ENCODE measurements around the gene IMMP2L.
"Not testable (repeated sequence)": the region's sequence is repeated elsewhere in the genome, so short reads cannot be mapped to it uniquely, and the experiment has no call there.

IMMP2L gene

DNA sequence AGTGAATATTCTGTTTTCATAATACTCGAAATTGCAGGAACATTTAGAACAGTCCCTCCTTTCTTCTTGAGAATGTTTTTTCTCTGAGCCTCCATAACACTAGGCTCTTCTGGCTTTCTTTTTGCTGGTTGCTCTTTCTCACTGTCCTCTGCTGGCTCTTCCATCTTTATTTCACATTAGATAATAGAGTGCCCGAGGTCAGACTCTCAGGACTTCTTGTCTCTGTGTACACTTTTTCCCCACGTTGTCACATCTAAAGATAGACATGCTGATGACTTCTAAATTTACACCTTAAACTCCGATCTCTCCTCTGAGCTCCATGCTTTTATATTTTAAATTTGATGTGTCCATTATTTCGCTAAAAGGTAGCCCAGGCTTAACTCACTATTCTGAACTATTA lies 486.8 kb downstream of the IMMP2L start:
- no peak for DNase-seq (ENCODE audit: low read depth)

GRCh38 chr7:111074748-111075146 lies 487.5 kb downstream of the IMMP2L start:
- DNase-seq (ENCODE audit: low read depth): no peak

DNA sequence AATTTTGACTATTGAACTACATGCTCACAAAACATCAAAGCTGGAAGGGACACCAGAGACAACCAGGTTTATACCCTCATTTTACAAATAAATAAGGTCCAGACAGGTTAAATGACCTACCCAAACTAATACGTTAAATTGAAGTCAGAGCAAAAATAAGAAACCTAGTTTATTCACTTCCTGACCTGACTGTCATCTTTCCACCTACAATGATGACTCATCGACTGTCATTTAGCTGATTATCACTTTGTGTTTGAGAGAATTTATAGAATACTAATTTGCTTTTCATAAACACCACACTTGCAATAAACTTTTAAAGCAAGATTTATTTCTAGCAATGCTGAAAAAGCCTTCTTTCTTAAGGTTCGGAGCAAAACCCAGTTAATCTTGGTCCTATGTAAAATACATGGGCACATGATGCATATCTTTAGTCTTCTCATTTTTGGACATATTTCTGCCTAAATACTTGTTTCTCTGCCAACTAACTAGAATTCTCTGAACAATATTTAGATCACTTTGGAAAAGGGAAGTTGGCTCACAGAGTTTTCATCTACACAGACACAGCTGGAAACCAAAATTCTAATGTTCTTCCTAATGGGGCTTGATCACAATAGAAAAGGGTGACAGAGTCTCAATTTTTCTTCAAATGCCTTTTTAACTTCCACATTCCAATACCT lies 488.1 kb downstream of the IMMP2L start:
- DNase-seq (ENCODE audit: low read depth): no peak

GRCh38 chr7:111072658-111073057 lies 489.6 kb downstream of the IMMP2L start:
- DNase-seq (ENCODE audit: low read depth): not testable (repeated sequence)

DNA sequence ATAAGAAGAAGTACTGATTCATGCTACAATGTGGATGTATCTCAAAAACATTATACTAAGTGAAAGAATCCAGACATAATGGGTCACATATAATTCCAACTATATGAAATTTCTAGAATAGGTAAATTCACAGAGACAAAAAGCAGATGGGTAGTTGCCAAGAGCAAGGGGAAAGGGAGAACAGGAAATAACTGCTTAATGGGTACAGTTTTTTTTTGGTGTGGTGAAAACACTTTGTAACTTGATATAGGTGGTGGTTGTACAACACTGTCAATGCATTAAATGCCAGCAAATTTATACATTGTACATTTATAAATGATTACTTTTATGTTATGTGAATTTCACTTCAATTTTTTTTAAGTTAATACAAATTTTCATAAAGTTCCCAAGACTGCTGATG lies 490.7 kb downstream of the IMMP2L start:
- no peak for DNase-seq (ENCODE audit: low read depth)

DNA sequence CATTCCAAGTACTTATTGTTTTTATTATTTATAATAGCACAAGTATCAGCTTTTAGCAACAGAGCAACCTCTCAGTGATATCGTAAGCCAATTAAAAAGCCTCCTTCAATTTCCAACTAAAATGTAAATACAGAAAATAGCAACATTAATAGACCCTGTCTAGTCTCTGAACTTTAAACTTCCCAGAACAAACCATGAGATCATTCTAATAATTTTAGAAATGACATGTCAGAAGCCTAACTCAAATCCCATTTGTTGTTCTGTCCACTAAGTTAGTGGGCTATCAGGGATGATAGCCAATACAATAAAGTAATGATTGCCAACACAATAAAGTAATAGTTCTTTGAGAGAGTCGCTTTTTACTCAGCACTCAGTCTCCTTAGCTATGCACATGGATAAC lies 493.7 kb downstream of the IMMP2L start:
- no peak for DNase-seq (ENCODE audit: low read depth)

DNA sequence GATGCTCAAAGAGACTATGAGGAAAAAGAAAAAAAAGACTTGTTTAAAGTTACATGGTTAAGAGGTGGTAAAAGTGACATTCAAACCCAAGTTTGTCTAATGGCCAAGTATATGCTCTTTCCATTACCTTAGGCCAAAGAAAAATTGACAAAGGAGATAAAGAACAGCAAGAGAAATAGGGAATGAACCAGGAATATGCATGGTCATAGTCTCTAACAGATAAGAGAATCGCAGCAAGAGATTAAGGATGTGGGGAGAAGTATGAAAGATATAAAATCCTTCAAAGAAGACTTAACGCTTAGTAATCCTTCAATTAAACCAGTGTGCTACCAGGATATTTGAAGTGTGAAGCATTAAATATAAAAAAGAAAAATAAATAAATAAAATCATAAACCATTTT lies 494.6 kb downstream of the IMMP2L start:
- no peak for DNase-seq (ENCODE audit: low read depth)

DNA sequence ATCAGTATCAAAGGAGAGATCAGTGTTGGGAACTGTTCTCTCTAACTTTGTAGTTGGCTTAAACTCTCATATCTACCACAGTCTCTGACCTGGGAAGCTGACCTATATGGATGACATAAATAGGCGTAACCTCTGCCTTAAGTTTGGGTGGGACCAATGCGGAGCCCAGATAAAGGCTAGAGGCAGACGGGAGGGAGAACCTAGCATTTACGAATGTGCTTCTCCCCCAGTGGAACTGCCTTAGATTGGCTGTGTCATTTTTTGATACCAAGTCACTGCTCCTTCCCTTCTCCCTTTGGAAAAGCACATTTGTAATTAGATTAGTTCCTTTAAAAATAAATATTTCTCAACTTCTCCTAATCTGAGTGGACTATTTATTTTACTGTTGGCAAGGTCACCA lies 495.0 kb downstream of the IMMP2L start:
- no peak for DNase-seq (ENCODE audit: low read depth)

- DNase-seq (ENCODE audit: low read depth): no peak
Measured at GRCh38 chr7:111063166-111063565, 499.1 kb downstream of the IMMP2L start.

DNA sequence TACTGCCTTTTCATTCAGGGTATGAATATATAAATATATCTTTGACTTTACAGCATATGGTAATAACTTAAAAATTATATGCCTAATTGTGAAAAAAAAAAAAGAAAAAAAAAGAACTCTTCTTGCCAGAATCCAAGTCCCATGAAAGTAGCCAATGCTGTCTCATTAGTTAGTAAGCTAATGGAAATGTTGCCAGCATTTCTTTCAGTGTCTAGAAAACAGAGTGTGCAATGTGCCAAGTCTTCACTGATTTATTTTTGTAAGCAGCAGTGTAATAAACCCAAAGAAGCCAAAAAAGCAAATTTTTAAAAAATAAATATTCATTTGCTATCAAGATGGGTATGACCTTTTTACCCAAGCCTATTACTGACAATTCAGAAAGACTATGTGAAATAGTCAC lies 502.5 kb downstream of the IMMP2L start:
- DNase-seq (ENCODE audit: low read depth): no peak

DNA sequence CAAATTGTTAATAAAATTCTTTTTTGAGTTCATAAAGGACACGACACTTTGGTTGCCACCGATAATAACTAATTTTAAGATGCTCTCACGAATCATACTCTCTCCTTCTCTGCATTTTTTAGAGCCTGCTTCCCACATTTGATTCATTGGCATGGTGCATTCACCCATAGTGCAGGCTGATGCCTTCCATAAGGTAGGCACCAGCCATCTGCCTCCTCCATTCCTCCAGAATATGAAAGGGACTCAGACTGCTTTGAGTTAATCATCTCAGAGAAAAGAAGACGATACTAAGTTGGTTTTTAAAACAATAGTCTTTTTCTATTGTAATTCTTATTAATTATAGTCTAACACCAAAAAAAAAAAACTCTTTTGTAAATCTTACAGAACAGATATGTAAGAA lies 505.2 kb downstream of the IMMP2L start:
- DNase-seq (ENCODE audit: low read depth): no peak

DNA sequence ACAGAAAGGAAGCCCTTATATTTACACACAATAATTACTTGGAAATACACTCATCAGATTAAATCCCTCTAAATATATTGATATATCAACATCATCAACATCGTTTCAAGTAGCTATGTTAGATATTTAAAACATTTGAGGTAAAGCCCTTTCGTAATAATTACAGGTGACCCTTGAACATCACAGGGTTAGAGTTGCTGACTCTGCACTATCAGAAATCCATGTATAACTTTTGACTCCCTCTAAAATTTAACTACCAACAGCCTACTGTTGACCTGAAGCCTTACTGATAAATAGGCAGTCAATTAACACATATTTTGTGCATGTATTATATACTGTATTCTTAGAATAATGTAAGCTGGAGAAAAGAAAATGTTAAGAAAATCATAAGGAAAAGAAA lies 505.9 kb downstream of the IMMP2L start:
- DNase-seq (ENCODE audit: low read depth): no peak

GRCh38 chr7:111053035-111053434 lies 509.3 kb downstream of the IMMP2L start:
- DNase-seq (ENCODE audit: low read depth): no peak

DNA sequence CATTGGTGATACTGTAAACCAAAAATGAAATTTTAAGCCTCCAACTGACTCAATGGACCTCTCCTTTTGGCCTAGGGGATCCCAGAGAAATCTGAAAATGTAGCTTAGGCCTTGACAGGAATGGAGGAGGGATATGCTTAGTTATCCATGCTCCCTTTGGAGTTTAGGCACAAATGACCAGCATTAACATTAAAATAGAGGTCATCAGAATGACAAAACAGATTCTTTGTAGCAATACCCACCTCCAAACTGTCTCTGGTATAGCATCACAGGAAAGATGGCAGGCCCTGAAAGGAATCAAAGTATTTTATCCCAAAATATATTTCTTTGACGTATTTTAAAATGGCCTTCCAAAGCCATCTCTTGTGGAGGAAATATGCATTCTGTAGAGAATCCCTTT lies 510.5 kb downstream of the IMMP2L start:
- no peak for DNase-seq (ENCODE audit: low read depth)

GRCh38 chr7:111050875-111051416 lies 511.3 kb downstream of the IMMP2L start:
- DNase-seq (ENCODE audit: low read depth): no peak

- no peak for DNase-seq (ENCODE audit: low read depth)
Measured at GRCh38 chr7:111049971-111050680, 512.2 kb downstream of the IMMP2L start.

- no peak for DNase-seq (ENCODE audit: low read depth)
Measured at GRCh38 chr7:111047595-111047994, 514.7 kb downstream of the IMMP2L start.

DNA sequence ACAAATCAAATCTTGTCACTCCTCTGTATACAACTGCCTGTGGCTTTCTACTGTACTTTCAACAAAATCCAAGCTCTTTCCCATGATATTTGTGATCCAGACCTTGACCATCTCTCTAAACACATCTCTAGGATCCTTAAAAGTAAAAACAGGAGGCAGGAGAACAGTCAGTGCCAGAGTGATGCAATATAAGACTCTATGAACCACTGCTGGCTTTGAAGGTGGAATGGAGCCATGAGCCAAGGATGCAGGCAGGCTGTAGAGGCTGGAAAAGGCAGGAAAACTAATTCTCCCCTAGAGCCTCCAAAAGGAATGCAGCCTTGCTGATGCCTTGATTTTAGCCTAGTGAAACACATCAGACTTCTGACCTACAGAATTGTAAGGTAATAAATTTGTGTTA lies 516.8 kb downstream of the IMMP2L start:
- no peak for DNase-seq (ENCODE audit: low read depth)

GRCh38 chr7:111043561-111043960 lies 518.7 kb downstream of the IMMP2L start:
- DNase-seq (ENCODE audit: low read depth): no peak

- DNase-seq (ENCODE audit: low read depth): no peak
Measured at GRCh38 chr7:111042842-111043241, 519.5 kb downstream of the IMMP2L start.

- DNase-seq (ENCODE audit: low read depth): no peak
Measured at GRCh38 chr7:111041577-111041976, 520.7 kb downstream of the IMMP2L start.

GRCh38 chr7:111038185-111038584 lies 524.1 kb downstream of the IMMP2L start:
- DNase-seq (ENCODE audit: low read depth): no peak

GRCh38 chr7:111031916-111032315 lies 530.4 kb downstream of the IMMP2L start:
- no peak for DNase-seq (ENCODE audit: low read depth)

DNA sequence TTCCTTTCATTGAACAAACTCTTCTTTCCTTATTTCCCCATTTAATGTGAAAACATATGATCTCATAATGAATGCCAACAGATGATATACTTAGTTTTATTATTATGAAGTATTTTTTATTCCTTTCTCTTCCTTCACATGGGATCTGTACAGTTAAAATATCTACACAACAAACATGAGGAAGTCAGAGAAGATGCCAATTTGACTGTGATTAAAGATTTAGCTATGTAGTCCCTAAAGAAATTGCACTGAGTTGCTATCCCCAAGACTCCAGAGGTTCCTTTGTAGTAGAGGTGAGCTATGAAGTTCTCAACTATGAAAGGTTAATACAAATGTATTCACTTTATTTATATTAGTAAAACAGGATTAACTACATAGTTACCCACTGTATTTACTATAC lies 532.0 kb downstream of the IMMP2L start:
- peak; percentile 13 for DNase-seq (ENCODE audit: low read depth)

Measured in ELR (cell line).